Endodermal cell (in vitro differentiated cells): ENCODE data around the gene RGS11. TPM values are rescaled to one million over a fixed set of nuclear protein-coding genes. Genes with fewer than 3 reads are reported as not detected.

Source experiments
- DNase-seq: peaks from one replicate; pipeline ENCODE4 v3.0.0-alpha.2; 2017
- H3K27ac ChIP-seq: 2 replicates; pipeline ENCODE4 v1.5.1; 2013; ENCODE audit warnings: mild to moderate bottlenecking, low read depth, low read length, moderate library complexity
- H3K27me3 ChIP-seq: 2 replicates; pipeline ENCODE4 v1.6.1; 2013; ENCODE audit warnings: mild to moderate bottlenecking, low read length, moderate library complexity; ENCODE audit not compliant: insufficient read depth, control insufficient read depth, poor library complexity, severe bottlenecking
- H3K36me3 ChIP-seq: 2 replicates; pipeline ENCODE4 v1.7.0; 2013; ENCODE audit warnings: mild to moderate bottlenecking, low read length, moderate library complexity; ENCODE audit not compliant: control insufficient read depth, insufficient read depth
- H3K4me1 ChIP-seq: one replicate; pipeline ENCODE4 v1.7.0; 2013; ENCODE audit warnings: low read length; ENCODE audit not compliant: control insufficient read depth, insufficient read depth
- H3K4me3 ChIP-seq: 2 replicates; pipeline ENCODE4 v1.5.1; 2013; ENCODE audit warnings: mild to moderate bottlenecking, low read length, moderate library complexity
- H3K9ac ChIP-seq: 2 replicates; pipeline ENCODE4 v1.6.1; 2013; ENCODE audit warnings: mild to moderate bottlenecking, low read length, moderate library complexity; ENCODE audit not compliant: poor library complexity, severe bottlenecking; ENCODE audit errors: extremely low read depth
- H3K9me3 ChIP-seq: 2 replicates; pipeline ENCODE4 v1.6.1; 2013; ENCODE audit warnings: mild to moderate bottlenecking, low read length, moderate library complexity; ENCODE audit not compliant: control insufficient read depth
- H3K27ac Mint-ChIP-seq: 2 replicates; pipeline ENCODE4 v1.8.0; 2020; ENCODE audit warnings: mixed read lengths
- H3K27me3 Mint-ChIP-seq: 2 replicates; pipeline ENCODE4 v1.8.0; 2021; ENCODE audit warnings: mild to moderate bottlenecking, mixed read lengths; ENCODE audit not compliant: insufficient read depth
- H3K36me3 Mint-ChIP-seq: 2 replicates; pipeline ENCODE4 v1.8.0; 2020; ENCODE audit warnings: low read depth, mixed read lengths
- H3K4me1 Mint-ChIP-seq: 2 replicates; pipeline ENCODE4 v1.8.0; 2020; ENCODE audit warnings: mixed read lengths
- H3K4me3 Mint-ChIP-seq: 2 replicates; pipeline ENCODE4 v1.8.0; 2020; ENCODE audit warnings: mild to moderate bottlenecking, moderate library complexity, mixed read lengths
- H3K9me3 Mint-ChIP-seq: 2 replicates; pipeline ENCODE4 v1.8.0; 2020; ENCODE audit warnings: mild to moderate bottlenecking, mixed read lengths
- CTCF ChIP-seq: fragments of 200-600 bp; sonication (generic); conservative IDR thresholded peaks from 2 replicates; pipeline ENCODE4 v1.5.0; 2021; ENCODE audit warnings: antibody characterized with exemption, mild to moderate bottlenecking
- WGBS, 2 experiments: methylation state at CpG; one replicate each; pipeline versions ENCODE4 v1.1.5 to v1.1.7; 2013; ENCODE audit warnings: missing lambda C conversion rate in 2 of 2, mixed read lengths in 1 of 2; ENCODE audit not compliant: insufficient coverage in 1 of 2, insufficient read length in 1 of 2; 5-methylcytosine and 5-hydroxymethylcytosine counted together
- total RNA-seq, 2 donors: library from RNA; stranded (reverse); fragmentation: NEBNext Ultra II Directional in 1 of 2; extraction: Animal tissue kit (Norgen Biotek cat#: 25700) in 1 of 2; gene quantifications; 2 replicates in 1 of 2; 3 replicates in 1 of 2; pipeline ENCODE4 v1.2.1, GENCODE V29; 2021

RGS11 gene
- total RNA-seq, 2 donors from 2014 or later, result 2.0 to 7.8 TPM

GRCh38 chr16:309476-309875 is 33.7 kb upstream of the RGS11 start:
- Mint-ChIP-seq H3K27me3 (no peaks in the 10 kb centered on the region), H3K27ac (peak overlapping the region; percentile 30), H3K4me1 (no peaks in the 10 kb centered on the region), H3K36me3 (peaks cover 44% of the 10 kb centered on the region), H3K4me3 (no peak overlapping the region), H3K9me3 (no peaks in the 10 kb centered on the region)
- H3K27ac ChIP-seq, result no peak overlapping the region
- DNase-seq, result no peak
- no peaks in the 10 kb centered on the region for H3K27me3 ChIP-seq
- H3K36me3 ChIP-seq, result peaks cover 43% of the 10 kb centered on the region
- no peaks in the 10 kb centered on the region for H3K9me3 ChIP-seq
- TF ChIP-seq CTCF, result no peak
- H3K4me3 ChIP-seq, result no peak overlapping the region
- H3K4me1 ChIP-seq, result no peaks in the 10 kb centered on the region
- no peak overlapping the region for H3K9ac ChIP-seq
- WGBS, 2 experiments, result 84 to 91% methylated on average over 7 of the region's 7 CpGs

- DNase-seq, result no peak
- H3K9me3 ChIP-seq, result no peaks in the 10 kb centered on the region
- no peak for TF ChIP-seq CTCF
- WGBS, 2 experiments, result 93 to 97% methylated on average over 21 of the region's 21 CpGs
- H3K27me3 ChIP-seq, result no peaks in the 10 kb centered on the region
- H3K4me3 Mint-ChIP-seq, result no peak overlapping the region
- H3K27ac ChIP-seq, result no peak overlapping the region
- no peaks in the 10 kb centered on the region for H3K4me1 ChIP-seq
- peaks cover 51% of the 10 kb centered on the region for H3K36me3 Mint-ChIP-seq
- H3K36me3 ChIP-seq, result peaks cover 40% of the 10 kb centered on the region
- H3K9me3 Mint-ChIP-seq, result no peaks in the 10 kb centered on the region
- H3K27me3 Mint-ChIP-seq, result no peaks in the 10 kb centered on the region
- H3K4me3 ChIP-seq, result no peak overlapping the region
- H3K27ac Mint-ChIP-seq, result no peak overlapping the region
- no peak overlapping the region for H3K9ac ChIP-seq
- H3K4me1 Mint-ChIP-seq, result no peaks in the 10 kb centered on the region
These were observed 32.1 kb upstream of the RGS11 start for GRCh38 chr16:307691-308312.

GRCh38 chr16:306911-307370 is 31.2 kb upstream of the RGS11 start:
- H3K27ac ChIP-seq, result peak overlapping the region; percentile 29
- no peaks in the 10 kb centered on the region for H3K4me1 ChIP-seq
- H3K4me3 ChIP-seq, result no peak overlapping the region
- Mint-ChIP-seq H3K9me3 (no peaks in the 10 kb centered on the region), H3K27me3 (no peaks in the 10 kb centered on the region), H3K4me3 (no peak overlapping the region), H3K36me3 (peaks cover 47% of the 10 kb centered on the region), H3K4me1 (no peaks in the 10 kb centered on the region), H3K27ac (no peak overlapping the region)
- H3K36me3 ChIP-seq, result peaks cover 39% of the 10 kb centered on the region
- no peak overlapping the region for H3K9ac ChIP-seq
- DNase-seq, result no peak
- TF ChIP-seq CTCF, result no peak
- H3K27me3 ChIP-seq, result no peaks in the 10 kb centered on the region
- H3K9me3 ChIP-seq, result no peaks in the 10 kb centered on the region
- WGBS, 2 experiments, result 93 to 96% methylated on average over 16 to 17 of the region's 17 CpGs
